Forelimb muscle (tissue), 1 donor: ENCODE data around the gene PXDN. TPM values are rescaled to one million over a fixed set of nuclear protein-coding genes. Genes with fewer than 3 reads are reported as not detected.

Source experiments
- DNase-seq: peaks from one replicate; pipeline ENCODE4 v3.0.0-alpha.2; 2013; ENCODE audit warnings: low read depth
- polyA plus RNA-seq: library from polyadenylated mRNA; unstranded; fragments of 120-200 nt; gene quantifications from one replicate; pipeline ENCODE4 v1.2.1, GENCODE V29; 2013; ENCODE audit not compliant: insufficient read length

PXDN gene
- polyA plus RNA-seq, 1 donor: 124 TPM

DNA sequence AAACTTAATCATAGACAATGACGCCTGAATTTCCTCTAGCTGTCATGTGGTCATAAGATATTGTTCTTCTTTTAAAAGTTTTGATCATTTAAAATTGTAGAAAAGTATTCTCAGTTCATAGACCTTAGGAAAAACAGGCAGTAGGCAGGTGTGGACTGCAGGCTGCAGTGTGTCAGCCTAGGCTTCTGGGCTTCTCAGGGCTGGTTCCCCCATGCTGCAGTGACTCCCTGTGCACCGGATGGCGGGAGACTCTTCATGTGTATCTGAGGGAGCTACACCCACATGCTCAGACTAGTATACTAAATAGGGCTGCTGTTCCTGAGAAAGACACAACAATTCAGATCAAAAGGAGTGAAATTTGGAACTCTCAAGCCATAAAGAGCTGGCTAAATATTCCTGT lies 72.4 kb downstream of the PXDN start:
- no peak for DNase-seq

DNA sequence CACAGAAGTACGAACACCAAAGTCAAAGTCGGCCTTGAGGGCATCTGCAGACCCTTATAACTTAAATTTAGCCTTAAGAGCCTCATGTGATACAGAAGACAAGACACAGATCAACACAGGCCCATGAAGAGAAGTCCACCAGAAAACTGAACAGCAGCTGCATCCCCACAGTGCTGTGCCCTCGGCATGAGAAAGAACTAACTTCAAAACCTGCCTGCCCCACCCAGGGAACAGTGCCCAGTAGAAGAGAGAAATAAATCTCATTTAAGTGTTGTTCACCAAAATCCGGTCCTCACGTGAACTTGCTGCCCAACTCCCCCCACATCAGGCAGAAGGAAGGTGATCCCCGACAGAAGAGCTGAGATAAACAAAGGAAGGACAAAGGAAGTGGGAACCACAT lies 73.7 kb downstream of the PXDN start:
- DNase-seq: no peak

DNA sequence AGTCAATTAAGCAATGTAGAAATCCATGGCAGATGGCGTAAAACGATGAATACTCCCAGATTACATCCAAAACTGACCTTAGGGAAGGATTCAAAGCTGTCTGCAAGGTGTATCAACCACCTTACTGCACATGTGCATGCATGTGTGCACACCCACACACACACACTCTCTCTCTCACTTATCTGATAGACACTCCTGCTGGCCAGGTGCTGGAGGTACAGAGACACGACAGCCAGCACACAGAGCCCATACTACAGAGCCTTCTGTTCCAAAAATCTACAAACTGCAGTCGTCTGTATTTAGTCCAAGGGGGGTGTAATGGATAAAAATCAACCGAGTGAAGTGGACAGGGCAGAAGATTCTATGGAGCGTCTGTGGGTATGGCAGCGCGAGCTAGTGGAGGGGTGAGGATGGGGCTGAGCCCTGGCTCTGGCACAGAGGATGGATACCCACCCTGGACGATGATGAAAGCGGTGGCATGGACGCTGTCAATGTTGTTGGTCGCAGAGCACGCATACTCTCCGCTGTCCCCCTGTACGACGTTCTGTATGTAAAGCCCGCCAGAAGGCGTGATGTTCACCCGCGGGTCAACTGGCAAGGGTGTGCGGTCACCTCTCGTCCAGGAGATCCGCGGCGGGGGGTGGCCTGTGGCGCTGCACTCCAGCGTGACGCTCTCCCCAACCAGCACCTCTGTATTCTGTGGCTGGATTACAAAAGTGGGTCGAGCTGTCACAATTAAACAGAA lies 78.4 kb downstream of the PXDN start:
- DNase-seq: no peak

DNA sequence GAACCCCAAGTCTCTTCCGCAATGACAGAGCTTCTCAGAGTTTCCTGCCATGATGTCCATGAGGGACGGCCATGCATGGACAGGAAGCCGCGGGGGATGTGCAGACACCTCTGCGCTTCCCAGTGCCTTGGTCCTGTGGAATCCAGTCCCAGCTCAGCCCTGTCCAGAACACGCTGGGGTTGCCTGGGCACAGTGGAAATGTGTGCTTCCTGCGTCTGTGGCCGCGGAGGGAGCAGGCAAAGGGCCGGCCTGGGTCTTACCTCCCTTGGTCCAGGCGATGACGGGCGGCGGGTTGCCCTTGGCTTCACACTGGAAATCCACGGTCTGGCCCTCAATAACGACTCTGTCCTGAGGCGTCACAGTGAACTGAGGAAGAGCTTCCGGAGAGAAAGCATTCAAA lies 79.6 kb downstream of the PXDN start:
- DNase-seq: no peak

DNA sequence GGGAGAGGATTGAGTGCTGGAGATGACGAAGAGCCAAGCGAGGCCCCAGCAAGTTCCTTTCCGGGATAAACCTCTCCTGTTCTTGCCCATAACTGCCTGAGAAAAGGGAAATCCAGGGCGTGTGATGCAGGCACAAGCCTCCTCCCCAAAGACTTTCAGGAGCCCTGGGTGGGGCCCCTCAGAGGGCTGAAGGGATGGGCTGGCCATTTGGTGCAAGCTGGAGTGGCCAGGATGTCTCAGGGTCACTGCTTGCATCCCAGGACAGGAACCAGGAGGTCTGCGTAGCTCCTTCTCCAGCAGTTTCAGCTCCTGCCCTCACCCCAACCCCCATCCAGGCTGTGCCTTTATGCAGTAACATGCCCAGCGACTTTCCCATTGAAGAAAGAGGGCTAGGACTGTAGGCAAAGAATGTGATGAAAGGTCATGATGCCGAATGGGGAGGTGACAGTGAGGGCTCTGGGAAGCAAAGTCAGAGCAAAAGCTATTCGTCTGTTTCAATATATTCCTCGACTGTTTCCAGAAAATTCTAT lies 80.2 kb downstream of the PXDN start:
- DNase-seq: no peak

DNA sequence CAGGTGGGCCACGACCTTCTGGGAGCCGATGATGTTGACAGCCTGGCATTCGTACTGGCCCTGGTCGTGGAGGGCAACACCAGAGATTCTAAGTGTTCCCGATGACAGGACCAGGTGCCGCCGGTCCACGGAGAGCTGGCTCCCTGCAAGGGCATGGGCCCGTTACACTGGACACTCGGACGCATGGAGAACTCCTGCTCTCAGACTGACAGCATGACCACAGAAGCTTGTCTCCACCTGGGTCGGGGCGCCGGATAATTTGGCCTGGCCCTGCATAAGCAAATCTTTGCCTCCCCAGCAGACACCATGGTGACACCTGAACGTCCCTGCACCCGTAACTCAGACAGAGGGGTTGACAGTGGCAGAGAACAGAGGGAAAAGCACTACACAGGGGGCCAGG lies 80.7 kb downstream of the PXDN start:
- no peak for DNase-seq

DNA sequence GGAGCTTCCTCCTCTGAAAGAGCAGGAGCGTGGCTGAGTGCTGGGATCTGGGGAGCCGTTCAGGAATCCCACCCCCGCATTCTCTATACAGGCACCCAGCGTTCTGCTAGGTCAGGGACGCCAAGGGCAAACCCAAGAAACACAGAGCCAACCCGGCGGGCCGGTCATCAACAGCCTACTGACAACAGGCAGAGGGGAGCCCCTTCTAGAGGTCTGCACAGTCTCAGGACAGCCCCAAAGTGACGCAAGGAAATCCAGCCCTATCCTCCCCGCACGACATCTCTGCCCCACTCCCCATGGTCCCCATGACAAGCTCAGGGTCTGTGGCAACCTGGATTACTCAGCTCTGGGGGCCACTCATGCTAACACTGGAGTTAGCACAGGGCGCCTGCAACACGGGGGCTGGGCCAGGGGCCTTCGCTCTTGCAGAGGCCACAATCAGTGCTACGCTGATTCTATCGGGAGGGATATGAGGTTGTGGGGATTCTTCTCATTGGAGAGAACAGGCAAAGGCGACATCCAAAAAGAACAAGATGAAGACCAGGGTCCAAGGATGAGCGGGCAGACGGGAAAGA lies 81.6 kb downstream of the PXDN start:
- no peak for DNase-seq

DNA sequence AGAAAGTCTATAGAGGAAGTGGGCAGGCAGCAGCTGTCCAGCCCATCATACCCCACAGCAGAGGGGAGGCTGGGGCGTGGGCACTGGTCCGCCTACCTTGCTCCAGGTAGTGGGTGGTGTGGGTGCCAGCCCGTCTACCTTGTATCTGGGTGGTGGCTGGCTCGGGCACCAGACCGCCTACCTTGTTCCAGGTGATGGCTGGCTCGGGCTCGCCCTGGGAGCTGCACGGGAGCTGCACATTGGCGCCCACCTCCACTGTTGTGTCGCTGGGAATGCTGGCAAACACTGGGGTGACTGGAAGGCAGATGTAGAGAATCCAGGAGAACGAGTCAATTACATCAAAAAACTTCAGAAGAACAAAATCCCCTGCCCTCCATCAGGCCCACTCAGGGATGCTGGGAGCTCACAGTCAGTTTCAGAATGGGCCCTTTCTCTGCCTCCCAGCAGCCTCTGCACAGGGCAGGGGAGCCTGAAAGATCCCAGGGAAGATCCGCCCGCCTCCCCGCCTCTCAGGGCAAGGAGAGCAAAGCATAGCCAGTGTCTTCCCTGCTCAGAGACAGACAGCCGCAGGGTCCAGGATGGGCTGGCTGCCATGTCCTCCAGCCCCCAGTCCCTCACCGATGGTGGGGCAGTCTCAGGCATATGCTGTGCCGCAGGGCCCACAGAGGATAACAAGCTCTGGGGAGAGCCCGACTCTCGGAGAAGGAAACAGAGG lies 82.3 kb downstream of the PXDN start:
- DNase-seq: no peak

DNA sequence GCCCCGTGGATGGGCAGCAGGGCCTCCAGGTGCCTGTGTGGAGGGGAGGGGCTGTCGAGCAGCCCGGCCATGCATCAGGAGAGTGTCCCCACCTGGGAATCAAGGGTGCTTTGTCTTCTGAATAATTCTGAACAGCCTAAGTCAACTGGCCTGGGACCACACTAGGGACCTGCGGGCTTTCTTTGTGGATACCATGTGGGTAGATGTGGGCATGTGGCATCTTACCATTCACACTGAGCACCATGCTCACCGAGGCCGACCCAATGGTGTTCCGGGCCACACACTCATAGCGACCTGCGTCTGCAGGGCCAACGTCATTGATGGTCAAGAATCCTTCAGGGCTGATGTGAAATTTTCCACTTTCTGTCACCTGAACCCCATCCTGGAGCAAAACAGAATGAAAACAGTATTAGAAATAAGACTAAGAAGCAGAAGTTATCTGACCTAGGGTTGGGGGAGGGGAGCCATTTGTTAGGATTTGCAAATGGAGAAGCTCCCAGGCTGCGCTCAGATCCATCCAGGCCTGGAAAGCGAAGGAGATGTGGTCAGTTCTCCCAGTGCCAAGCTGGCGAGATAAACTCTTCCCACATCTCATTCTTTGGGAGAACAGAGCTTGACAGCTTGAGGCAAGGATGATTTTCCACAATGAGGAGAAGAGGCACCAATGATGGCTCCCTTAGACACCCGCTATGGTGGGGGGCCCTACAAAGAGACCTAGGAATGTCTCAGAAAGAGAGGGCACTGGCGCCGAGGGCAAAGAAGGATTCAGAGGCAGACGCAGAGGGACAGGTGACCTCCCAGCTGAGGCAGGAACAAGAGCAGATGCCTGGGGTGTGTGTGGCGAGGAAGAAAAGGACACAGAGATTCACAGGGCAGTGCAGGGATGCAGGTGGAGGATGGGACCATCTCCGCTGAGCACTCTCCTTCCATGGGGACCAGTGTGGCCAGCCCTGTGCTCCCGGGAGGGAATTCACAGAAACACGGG lies 83.4 kb downstream of the PXDN start:
- DNase-seq: no peak

DNA sequence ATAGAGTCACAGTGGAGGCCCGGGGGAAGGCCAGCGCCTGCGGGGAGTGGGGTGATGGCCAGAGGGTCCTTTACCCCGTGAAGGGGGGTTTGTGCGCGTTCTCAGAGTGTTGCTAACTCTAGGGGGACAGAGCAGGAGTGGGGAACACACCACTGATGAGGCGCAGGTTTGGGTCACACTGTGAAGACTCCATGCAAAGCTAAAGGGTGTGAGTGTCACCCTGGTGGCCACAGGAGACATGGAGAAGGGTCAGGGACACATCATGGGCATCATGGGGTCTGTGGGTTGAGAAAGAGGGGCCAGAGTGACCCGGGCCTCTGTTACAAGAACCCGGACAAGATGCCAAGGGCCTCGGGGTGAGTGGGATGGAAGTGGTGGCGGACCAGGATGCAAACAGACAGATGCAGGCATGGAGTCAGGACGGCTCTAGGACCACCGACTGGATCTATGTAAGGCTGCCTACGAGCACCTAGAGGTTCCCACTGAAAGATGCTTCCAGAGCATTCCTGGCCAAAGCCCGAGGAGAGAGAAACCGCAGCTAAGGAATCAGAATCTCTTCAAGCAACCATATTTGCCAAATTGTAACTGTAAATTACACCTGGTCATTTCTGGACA lies 84.3 kb downstream of the PXDN start:
- no peak for DNase-seq

DNA sequence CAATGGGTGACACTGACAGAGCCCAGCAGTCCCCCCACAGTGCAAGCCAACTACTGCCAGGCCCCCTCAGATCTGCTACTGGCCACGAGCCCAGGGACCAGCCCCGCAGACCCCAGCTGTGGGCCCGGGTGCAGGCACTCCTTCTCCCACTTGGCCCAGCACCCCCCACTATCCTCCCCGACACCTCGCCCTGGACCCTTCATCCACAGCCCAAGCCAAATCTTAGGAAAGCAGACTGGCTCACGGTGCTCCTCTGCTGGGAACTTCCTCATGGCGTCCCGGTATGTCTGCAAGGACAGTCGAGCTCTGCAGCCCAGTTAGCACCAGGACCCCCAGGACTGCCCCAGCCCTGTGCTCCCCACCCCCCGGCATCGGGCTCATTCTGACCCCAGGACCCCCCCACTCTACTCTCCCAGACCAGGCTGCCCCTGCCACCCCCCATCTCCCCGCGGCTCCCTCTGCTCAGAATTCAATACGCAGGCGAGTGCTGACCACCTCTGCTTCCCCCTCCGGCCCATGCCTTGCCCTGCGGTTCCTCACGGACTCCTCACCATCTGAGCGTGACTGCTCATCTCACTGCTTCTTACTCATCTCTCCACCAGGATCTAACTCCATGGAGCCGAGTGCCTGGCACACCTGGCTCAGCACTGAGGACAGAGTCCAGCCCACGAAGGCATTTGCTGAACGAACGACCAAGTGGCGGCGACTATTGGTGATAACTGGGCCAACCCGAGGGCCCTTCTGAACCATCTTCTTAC lies 85.7 kb downstream of the PXDN start:
- DNase-seq: no peak

DNA sequence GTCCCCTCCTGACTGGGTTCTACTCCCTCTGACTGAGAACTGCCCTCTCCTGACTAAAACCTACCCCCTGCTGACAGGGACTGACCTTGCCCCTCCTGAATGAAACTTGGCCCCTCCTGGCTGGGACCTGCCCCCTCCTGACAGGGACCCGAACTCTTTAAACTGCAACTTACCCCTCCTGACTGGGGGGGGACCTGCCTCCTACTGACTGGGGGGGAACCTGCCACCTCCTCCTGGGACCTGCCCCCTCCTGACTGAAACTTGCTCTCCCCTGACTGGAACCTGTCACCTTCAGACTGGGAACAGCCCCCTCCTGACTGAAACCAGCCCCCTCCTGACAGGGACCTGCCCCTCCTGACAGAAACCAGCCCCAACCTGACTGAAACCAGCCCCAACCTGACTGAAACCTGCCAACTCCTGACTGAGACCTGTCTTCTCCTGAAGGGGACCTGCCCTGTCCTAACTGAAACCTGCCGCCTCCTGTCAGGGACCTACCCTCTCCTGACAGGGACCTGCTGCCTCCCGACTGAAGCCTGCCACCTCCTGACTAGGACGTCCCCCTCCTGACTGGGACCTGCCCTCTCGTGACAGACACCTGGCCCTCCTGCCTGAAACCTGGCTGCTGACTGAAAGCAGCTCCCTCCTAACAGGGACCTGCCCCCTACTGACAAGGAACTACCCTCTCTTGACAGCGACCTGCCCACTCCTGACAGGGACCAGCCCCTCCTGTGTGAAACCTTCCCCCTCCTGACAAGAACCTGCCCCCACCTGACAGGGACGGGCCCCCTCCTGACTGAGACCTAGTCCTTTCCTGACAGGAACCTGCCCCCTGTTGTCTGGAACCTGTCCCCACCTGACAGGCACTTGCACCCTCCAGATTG lies 87.1 kb downstream of the PXDN start:
- no peak for DNase-seq

DNA sequence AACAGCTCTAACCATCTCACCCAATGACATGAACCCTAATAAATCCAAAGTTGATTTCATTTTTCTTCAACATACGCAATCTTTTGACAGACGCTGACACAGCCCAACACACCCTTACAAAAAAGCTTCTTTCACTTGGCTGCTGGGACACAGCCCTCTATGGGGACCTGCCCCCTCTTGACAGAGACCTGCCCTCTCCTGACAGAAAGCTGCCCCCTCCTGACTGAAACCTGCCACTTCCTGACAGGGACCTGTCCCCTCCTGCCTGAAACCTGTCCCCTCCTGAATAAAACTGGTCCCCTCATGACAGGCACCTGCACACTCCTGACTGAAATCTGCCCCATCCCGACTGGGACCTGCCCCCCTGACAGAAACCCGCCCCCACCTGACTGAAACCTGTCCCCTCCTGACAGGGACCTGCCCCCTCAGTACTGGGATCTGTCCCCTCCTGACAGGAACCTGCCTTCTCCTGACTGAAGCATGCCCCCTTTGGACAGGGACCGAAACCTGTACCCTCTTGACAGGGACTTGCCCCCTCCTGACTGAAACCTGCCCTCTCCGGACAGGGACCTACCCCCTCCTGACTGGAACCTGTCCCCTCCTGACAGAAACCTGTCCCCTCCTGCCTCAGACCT lies 87.9 kb downstream of the PXDN start:
- DNase-seq: no peak

DNA sequence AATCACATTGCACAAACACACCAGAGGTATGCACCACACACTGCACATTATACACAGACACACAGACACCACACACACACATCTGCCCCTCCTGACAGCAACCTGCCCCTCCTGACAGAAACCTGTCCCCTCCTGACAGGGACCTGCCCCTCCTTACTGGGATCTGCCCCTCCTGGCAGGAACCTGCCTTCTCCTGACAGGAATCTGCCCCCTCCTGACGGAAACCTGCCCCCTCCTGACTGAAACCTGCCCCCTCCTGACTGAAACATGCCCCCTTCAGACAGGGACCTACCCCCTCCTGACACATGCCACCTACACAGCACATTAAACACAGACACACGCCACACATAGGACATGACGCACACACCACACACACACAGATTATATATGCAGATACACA lies 88.9 kb downstream of the PXDN start:
- DNase-seq: no peak

DNA sequence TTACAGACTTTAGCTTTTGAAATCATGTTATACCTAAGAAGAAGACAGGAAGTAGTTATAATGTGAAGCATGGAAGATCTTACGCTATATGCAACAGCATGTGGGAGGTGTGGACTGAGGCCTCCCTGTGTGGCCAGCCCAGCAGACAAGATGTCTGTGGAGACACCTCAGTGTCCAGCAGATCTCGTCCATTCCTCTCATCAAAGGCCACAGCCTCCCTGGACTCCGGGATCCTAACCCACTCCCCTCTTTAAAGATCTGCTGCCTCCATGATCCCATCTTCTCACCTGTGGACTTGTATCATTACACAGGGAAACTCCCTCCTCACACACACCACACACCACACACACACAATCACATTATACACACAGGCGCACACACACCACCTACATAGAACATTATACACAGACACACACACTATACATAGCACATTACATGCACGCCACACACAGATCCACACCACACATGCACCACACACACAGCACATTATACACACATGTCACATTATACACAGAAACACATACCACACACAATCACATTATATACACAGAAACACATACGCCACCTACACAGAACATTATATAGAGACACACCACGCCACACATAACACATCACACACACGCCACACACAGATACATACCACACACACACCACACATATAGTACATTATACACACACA lies 89.5 kb downstream of the PXDN start:
- no peak for DNase-seq

DNA sequence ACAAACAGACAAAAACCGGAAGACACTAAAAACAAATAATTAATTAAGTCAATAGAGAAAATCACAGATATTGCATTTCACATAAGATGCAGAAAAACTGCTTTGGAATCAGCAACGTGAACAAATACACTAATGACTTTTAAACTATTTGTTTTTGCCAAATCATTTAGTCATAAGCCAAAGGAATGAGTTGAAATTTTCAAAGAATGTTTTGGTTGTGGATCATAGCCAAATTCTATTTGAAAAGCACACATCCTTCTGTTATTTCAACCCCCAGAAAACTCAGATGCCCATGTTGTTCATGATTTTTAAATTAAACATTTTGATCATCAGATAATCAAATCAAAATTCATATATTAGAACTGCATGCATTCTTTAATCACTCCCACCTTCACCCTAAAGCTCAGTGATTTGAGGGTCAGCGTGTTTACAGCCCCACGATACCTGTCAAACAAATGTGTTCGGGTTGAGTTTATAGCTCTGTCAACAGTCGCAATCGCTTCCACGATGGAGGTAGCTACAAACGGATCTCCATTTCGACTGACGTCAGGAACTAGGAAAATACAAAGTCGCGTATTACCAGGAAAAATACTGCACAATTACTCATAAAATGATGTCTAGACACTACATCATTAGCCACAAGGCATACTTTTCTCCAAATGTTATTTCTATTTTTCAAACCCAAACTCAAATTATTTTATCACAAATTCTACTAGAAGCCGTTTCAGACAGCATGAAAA lies 90.2 kb downstream of the PXDN start:
- DNase-seq: no peak

DNA sequence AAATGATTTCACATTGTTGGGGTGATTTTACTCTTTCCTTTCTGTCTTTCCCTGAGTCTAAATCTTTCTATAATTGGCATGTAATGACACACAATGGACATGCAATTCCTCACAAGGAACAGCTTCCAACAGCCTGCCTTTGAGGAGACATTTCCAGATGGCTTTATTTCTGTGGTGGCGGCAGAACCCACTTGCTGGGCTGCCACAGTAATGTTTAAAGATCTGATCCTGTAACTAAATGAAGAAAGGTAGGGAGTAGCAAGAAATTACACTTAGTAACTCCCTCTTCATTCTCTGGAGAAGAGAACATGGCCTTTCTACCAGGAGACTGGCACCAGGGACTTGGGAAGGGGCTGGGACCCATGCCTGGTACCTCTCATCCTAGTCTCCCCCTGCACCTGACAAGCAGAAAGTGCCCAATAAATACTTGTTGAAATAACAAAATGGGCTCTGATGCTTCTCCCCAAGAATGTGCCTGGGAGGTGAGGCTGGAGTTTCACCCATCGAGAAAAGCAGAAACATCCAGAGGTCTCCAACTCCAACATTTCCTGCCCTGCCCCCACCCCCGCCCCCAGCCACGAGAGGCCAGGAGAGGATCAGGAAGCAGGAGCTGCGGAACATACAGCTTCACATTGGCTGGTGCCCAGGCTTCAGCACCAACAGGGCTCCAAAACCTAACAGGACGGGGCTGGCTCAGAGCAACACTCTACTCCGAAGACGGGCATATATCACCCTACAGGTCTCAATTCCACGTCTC lies 92.1 kb downstream of the PXDN start:
- no peak for DNase-seq
